Fibroblast of skin of left biceps (primary cell): ENCODE results near the gene HCFC1.
"Not testable (repeated sequence)": the region's sequence is repeated elsewhere in the genome, so short reads cannot be mapped to it uniquely, and the experiment has no call there.

Source experiments
- DNase-seq, 2 experiments: peaks; one replicate each; pipeline ENCODE4 v3.0.0-alpha.2; 2013; ENCODE audit warnings: low read depth in 2 of 2

Gene HCFC1

DNA sequence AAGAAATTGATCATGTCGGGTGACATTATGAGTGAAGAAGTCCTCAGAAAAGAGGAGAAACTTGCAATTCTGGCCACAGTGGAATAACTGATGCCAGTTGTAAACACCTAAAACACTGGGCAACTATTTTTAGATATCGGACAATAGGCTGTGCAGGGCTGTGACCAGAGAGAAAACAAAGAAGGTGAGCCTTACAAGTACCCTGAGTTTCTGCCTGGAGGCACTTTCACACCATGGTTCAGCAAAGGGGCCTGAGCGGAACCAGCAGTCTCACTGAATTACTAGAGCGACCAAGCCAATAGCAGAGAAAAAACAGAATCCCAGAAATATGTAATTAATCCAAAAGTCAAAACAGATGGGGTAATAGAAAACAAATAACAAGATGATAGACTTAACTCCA lies 36.9 kb upstream of the HCFC1 start:
- no peak for DNase-seq

DNA sequence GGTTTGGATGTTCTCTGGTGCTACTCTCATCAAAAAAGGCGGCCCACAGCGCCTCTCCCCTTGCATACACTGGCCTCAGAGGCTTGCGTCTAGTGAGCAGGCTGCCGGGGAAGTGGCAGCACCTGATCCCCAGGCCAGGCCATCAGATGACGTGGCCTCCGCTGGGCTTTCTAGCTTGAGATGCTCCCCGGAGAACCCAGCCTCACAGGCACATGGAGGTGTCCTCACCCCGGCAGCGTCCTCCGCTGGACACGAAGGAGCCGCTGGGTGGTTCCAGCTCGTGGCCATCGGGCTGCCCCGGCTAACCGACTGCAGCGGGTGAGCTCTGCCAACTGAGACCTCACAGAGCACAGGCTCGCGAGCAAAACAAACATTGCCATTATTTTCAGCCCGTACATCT lies 35.3 kb upstream of the HCFC1 start:
- no peak for DNase-seq

DNA sequence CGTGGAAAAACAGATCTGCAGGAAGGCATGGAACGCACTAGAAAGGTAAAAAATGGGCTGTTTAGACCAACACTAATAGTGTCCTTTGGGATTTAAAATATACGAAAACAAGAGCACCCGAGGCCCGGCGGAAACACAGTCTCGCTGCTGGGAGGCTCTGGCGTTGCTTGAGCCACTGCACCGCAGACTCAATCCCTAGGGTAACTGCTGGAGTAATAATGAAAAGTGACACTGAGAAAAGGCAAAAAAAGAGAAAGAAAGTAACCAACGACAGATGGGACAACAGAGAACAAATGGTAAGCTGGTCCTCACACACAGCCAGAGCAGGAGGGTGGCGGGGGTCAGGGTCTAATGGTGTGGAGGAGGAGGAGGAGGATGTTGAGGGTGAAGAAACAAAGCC lies 32.7 kb upstream of the HCFC1 start:
- DNase-seq, result no peak

DNA sequence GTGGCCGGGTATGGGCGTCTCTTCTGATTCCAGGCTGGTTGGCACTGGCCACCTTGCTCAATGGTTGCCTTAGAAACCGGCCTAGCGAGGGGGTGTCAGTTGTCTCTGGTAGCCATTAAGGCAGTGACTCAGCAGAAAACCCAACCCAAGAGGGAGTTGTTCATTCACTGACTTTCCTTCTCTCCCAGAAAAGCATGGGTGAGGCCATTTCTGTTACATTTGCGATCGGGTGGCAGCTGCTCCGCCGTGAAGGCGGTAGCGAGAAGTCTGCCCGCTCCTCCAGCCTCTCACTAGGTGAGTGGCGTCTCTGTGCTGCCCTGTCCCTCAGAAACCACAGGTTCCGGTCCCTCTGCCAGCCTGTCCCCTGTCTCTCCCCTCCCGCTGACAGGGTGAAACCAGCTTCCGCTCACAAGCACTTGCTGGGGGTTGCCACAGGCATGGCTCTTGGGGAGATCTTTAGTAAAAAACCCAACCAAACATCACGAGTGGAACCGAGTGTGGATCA lies 30.6 kb upstream of the HCFC1 start:
- no peak for DNase-seq

DNA sequence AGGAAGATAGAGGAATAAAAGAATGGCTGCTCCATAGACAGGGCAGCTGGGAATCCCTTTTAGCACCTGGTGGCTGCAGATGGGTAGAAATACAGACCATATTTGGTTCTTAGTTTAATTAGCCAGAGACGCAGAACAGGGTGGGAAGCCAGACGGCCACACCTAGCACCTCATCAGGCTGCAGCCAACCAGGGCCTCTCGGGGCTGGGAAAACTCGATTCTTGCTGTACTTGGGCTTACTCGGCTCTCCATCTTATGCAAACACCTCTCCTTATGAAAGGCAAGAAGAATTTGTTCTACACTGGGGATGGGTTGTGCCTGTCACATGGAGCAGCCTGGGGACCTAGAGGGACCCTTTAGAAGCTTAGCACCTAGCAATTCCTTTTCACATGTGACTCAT lies 28.4 kb upstream of the HCFC1 start:
- no peak for DNase-seq

DNA sequence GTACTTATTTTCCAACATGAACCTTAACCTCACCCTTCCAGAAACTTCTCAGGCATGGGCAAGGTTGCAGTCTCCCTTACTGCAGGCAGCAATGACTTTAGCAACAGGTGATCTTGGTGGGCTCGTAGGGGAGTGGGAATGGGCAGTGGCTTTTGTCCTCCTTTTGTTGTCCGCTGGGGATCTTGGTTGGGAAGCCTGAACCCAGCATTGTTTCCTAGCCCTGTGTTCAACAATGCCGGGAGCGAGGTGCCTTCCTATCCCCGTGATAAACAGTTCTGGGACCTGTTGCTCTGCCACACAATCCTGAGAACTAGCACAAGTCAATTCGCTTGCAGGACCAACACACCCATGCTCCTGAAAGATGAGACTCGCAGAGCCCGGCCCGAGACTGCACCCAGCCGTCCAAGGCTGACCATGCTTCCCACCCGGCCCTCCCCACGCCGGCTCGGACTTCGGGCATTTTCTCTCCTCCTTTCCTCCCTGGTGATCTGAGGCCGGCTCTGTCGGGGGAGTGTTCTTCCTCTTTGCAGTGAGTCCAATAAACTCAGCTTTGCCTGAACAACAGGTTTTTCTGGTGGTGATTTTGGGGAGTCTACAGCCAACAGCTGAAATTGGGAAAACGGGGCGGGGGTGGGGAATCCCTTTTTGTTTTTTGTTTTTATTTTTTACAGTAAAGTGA lies 27.9 kb upstream of the HCFC1 start:
- DNase-seq, result no peak

DNA sequence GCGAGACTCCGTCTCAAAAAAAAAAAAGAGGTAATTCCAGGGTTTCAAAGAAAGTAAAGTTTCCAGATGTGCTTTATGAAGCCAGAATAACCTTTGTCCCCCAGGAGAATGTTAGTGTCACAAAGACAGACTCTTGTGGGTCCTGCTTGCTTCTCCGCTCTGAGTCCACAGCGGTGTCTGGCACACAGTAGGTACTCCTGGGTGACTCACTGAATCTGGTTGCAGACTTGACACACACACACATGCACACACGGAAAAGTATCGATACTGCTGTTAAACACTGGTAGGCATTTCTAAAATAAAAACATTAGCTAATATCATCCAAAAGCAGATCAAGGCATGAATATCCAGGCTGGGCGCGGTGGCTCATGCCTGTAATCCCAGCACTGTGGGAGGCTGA lies 23.9 kb upstream of the HCFC1 start:
- no peak for DNase-seq

DNA sequence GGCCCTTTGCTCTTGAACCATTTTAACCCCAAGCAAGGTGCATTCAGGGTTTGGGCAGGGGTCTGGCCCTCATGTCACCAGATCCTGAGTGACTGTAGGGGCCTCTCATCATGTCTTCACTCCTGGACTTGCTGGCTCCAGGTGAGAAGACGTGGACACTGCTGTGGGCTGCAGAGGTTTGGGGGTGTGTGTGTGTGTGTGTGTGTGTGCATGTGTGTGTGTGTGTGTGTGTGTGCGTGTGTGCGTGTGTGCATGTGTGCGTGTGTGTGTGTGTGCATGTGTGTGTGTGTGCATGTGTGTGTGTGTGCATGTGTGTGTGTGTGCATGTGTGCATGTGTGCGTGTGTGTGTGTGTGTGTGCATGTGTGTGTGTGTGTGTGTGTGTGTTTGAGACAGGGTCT lies 22.8 kb upstream of the HCFC1 start:
- not testable (repeated sequence) for DNase-seq

DNA sequence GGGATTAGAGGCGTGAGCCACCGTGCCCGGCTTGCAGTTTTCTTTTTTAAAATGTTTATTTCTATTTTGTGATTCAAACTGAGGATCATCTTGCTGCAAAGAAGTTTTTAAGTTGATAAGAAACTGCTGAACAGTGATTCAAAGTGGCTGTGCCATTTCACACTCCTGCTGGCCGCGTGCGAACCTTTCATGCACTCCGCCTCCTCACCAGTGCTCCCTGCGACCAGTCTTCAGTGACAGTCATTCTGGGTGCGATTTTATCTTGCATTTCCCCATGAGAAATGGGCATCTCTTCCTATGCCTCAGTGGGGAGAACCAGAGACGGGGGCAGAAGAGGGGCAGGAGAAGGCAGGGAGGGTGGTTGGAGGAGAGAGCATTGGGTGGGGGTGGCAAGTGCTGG lies 22.4 kb upstream of the HCFC1 start:
- DNase-seq, result no peak

DNA sequence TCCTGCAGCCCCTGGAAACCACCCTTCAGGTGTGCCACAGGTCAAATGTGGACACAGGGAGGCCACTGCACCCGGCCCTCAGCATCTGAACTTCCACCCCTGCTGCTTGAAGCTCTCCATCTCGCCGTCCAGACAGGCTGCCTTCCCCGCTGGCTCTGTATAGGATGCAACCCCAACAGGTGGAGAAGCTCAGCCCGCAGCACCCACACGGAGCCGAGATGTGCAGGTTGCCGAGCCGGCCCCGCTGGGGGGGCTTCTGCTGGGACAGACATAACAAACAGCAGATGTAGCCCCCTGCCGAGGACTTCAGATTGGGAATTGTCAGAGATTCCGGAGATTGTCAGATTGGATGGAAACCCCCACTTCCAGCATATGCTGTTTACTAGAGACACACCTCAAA lies 21.5 kb upstream of the HCFC1 start:
- DNase-seq, result no peak

DNA sequence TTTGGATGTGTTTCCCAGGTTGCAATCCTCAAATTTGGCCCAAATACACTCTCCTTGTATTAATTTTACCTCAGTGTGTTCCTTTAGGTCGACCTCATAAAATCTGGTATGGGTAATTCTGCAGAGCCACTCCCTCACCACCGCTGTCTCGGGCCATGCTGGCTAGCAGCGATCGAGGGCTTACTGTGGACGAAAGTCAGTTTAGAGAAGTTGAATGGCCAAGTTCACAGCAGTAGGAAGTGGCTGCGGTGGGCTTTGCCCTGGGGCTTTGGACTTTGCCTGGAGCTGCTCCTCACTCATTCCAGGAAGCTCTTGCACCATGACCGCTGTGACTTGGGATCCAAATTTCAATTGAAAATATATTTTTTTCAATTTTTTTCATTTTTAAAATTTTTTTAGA lies 20.6 kb upstream of the HCFC1 start:
- DNase-seq, result no peak

DNA sequence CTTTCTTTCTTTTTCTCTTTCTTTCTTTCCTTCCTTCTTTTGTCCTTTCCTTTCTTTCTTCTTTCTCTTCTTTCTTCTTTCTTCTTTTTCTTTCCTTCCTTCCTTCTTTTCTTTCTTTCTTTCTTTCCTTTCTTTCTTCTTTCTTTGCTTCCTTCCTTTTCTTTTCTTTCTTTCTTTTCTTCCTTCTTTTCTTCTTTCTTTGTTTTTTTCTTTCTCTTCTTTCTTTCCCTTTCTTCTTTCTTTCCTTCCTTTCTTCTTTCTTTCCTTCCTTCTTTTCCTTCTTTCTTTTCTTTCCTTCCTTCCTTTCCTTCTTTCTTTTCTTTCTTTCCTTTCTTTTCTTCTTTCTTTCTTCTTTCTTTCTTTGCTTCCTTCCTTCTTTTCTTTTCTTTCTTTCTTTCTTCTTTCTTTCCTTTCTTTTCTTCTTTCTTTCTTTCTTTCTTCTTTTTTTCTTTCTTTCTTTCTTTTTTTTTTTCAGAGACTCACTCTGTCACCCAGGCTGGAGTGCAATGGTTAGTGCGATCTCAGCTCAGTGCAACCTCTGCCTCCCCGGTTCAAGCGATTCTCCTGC lies 19.5 kb upstream of the HCFC1 start:
- DNase-seq, result no peak

DNA sequence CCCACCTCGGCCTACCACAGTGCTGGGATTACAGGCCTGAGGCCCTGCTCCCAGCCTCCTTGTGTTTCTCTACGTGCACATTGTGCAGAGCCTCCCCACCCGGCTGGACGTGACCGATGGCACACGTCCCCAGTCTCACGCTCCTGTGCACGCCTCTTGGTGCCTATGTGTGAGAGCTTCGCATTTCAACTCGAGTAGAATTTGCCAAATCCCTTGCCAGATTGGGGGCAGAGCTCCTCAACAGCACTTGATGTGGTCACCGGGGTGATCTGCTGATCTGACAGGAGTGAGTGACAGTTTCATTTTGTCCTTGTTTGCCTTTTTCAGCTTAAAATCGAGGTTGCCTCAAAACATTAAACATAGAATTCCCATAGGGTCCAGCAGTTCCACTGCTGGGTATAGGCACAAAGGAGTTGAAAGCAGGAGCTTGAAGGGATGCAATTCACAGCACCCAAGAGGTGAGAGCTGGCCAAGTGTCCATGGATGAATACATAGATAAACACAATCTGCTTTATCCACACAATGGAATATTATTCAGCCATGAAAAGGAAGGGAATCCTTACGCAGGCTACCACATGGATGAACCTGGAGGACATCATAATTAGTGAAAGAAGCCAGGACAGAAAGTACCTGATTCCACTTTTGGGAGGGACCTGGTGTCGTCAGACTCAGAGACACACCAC lies 18.5 kb upstream of the HCFC1 start:
- no peak for DNase-seq

DNA sequence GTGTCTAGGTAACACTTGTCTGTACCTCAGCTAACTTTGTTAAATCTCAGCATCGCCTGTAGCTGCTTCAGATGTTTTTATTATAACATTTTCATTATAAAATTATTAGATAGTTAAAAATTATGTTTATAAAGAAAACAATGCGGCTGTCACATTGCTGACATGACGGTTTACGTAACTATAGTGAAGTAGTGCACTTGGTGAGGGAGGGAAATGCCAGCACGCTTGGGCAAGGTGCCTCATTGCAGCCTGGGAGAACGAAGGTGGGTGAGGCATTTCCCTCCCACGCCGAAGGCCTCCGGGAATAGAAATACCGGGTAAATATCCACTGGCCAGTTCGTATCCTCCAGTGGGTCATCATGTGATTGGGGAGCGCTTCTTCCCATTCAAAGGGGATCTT lies 16.9 kb upstream of the HCFC1 start:
- DNase-seq, result no peak

DNA sequence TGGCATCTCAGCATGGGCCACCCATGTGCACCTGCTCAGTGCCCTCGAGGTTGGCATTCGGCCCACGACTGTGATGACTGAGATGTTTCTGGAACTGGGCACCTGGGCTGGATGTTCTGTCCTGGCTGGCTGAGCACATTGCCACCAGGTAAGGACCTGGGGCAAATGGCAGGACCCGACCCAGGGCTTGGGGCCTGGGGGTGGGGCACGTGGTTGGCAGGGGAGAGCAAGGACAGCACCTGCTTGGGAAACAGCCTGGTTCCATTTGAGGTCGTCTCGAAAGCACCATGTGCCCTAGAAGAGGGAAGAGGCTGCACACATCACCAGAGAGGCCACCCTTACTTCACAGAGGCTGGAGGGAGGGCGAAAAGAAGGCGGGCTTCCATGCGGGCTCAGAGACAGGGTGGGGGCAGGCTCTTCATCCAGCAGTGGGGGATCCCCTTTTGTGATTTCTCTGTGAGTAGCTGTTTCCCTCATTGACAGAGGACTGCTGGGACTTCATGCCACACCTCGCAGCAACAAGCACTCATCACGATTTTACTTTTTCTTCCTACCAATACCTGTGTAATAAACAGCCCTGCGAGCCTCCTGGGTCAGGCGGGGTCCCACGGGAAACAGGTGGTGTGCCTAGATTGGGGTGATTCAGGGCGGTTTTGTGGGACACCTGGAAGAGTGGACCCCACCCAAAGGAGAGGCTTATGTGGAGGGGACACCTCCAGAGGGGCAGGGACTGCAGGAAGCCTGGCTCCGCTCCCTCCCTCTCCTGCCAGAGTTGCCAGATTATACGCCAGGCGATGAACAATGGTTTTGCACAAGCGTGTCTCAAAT lies 12.9 kb upstream of the HCFC1 start:
- DNase-seq, result no peak

DNA sequence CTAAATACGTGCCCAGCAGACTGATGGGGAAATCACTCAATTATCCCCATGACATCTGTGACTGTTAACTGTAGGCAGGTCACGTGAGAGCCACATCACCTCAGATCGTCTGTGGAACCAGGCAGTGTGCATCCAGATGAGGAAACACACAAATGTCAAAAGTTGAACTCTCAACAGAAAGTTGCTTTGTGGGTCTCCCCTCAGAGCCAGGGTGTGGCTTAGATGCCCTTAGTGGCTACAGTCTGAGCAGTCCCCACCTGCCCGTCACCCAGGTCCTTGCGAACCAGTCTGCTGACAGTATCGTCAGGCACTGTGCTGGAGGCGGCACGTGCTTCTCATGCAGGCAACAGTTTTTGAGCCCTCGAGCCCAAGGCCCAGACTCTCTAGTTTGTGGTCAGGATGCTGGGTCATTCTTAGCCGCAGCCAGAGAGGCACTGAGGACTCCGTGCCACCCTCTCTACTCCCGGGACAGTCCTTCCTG lies 11.7 kb upstream of the HCFC1 start:
- DNase-seq, result no peak

DNA sequence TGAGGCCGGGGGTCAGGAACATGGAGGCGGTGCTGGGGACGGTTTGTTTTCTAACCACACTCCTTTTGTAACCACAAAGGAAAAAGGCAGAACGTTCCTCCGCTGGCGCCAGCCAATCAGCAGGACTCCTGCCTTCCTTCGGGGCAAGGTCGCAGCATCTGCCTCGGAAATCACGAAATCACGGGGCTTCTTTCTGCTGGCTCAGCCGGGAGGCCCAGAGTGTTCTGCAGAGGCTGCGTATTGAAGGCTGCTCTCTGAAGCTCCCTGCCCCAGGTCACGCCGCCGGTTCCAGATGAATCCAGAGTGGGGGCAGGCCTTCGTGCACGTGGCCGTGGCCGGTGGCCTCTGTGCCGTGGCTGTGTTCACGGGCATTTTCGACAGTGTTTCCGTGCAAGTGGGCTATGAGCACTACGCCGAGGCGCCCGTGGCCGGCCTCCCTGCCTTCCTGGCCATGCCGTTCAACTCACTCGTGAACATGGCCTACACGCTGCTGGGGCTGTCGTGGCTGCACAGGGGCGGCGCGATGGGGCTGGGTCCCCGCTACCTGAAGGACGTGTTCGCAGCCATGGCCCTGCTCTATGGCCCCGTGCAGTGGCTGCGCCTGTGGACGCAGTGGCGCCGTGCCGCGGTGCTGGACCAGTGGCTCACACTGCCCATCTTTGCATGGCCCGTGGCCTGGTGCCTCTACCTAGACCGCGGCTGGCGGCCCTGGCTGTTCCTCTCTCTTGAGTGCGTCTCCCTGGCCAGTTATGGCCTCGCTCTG lies 10.3 kb upstream of the HCFC1 start:
- no peak for DNase-seq

DNA sequence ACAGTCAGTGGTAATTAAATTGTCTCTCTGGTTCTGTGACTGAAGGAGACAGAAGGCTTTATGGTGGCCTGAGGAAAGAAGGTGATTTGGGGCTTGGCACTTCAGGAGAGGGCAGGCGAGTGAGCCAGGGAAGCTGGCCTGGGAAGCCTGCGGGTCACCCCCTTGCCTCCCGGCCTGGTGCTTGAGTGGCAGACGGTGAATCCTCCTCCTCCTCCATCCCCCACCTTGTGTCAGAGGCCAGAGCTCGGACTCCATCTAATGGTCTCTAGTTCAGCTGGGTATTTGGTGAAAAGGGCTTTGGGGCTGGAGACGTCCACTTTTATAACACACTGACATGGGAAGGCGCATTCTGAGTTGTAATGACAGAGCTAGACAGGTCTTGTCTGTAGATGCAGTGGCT lies 9.6 kb upstream of the HCFC1 start:
- DNase-seq, result no peak

DNA sequence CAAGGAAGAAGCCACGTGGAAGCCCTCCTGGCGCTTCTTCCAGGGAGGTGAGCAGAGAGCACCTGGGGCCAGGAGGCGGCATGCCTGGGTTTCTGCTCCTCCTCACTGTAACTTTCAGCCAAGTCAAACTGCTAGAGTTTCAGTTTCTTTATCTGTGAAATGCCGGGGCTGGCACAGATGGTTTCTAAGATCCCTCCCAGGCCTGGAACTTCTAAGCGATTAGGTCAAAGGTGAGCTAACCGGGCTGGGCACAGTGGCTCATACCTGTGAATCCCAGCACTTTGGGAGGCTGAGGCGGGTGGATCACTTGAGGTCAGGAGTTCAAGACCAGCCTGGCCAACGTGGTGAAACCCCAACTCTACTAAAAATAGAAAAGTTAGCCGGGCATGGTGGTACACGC lies 8.8 kb upstream of the HCFC1 start:
- DNase-seq, result not testable (repeated sequence)

DNA sequence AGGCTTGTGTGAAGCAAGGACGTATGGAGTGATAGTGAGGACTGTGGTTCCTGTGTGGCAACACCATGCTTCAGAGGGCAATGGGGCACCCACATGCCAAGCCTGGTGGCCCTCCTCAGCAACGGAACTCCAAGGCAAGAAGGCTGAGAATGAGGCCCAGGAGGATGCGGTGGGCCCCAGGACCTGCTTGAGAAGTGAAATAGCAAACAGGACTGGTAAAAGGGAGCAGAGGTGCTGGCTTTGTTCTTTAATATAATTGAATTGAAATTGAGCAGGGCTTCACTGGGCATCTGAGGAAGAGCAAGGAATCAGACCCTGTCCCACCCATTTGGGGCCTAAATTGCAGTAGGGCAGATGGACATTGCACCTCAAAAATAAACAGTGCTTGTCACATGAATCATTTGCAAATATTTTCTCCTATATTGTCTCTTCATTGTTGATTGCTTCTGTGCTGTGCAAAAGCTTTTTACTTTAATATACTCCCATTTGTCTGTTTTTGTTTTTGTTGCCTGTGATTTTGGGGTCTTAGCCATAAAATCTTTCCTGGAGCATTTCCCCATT lies 3.2 kb upstream of the HCFC1 start:
- DNase-seq, result no peak
